ENCODE measurements around the gene FLNB. TPM values are rescaled to one million over a fixed set of nuclear protein-coding genes. Genes with fewer than 3 reads are reported as not detected.

The FLNB gene
- total and polyA plus RNA-seq, 9 of the 15 experiments (the other 6 are each of a cell fraction or from before 2014, with no cell fraction given), result 9.4 to 48.1 (median 25.6) TPM

DNA sequence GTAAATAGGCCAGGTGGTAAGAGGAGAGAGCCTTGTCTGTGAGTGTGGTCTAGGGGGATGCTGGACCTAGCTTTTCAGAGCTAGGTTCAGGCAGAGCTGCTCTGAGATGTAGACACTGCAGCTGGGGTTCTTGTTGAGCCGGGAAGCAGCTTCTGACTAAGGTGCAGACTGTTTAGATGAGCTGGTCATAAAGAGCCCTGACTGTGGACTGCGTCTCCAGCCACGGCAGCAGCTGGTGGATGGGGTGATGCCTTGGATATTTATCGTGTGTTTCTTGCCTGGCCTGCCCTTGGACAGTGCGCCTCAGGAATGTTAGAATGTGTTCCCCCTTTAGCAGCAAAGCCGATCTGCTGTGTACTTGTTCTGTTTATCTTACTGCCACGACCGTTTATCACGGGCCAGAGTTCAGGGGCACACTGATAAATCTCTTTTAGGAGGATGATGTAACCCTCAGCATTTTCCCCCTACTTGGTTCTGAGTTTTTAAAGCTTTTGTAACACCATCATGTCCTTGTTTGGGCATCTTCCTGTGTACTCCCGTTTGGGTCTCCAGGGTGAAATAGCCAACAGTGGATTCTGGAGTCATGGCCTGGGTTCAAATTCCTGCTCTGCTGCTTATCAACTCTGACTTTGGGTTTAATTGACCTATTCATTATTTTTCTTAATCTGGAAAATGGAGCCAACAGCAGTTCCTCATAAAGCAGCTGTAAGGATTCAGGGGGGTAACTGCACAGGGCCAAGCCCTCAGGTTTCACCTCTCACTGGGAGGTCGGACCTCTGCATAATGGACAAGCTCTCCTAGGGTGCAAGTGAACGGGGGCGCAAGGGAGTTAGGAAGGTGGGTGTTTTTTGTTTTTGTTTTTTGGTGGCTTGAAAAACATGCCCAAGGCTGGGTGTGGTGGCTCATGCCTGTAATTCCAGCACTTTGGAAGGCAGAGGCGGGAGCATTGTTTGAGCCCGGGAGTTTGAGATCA lies 51.4 kb downstream of the FLNB start (continued):
- TF ChIP-seq MBD1 (CRISPR knock-in tag; IDR thresholded peaks at IDR 0.05) (no peak), ZNF324 (CRISPR knock-in tag; IDR thresholded peaks at IDR 0.05) (no peak), PML (IDR thresholded peaks at IDR 0.05; ENCODE audit: low read length) (no peak), MCM7 (IDR thresholded peaks at IDR 0.05) (no peak), KDM1A (IDR thresholded peaks at IDR 0.05) (peak in 1 of 2 experiments; percentile 53; a peak in 2 of 4 replicates), NUFIP1 (IDR thresholded peaks at IDR 0.05; ENCODE audit: partially characterized antibody) (no peak), ZNF431 (CRISPR knock-in tag; IDR thresholded peaks at IDR 0.05) (no peak), CEBPG (CRISPR knock-in tag; IDR thresholded peaks at IDR 0.05) (peak; percentile 85), CEBPG (tag; conservative IDR thresholded peaks at IDR 0.05 in 1 of 2, IDR thresholded peaks at IDR 0.05 in 1 of 2) (peak; percentile 78 to 93), LCOR (CRISPR knock-in tag; IDR thresholded peaks at IDR 0.05) (0 out of 2 replicates have a peak, but pooled peaks have one; percentile 52), MYC (IDR thresholded peaks at IDR 0.05; ENCODE audit: low read depth, low read length) (peak; percentile 45; the same call in 1 of the 2 replicates), MYC (CRISPR knock-in tag; IDR thresholded peaks at IDR 0.05; ENCODE audit: borderline replicate concordance, low read depth) (no peak), ZBTB8A (IDR thresholded peaks at IDR 0.05; ENCODE audit: partially characterized antibody) (no peak), ZNF347 (CRISPR knock-in tag; IDR thresholded peaks at IDR 0.05; ENCODE audit: low read depth) (no peak), BHLHE40 (IDR thresholded peaks at IDR 0.05; ENCODE audit: low read length) (peak; percentile 80), RBFOX2 (IDR thresholded peaks at IDR 0.05; ENCODE audit: low read depth, low read length) (peak; percentile 65), MEF2D (tag; conservative IDR thresholded peaks at IDR 0.05; ENCODE audit: low read depth) (no peak), HDAC3 (IDR thresholded peaks at IDR 0.05; ENCODE audit: borderline replicate concordance, partially characterized antibody) (peak; percentile 40), NCOA2 (IDR thresholded peaks at IDR 0.05; ENCODE audit: partially characterized antibody in 2 of 2) (no peak), DMBX1 (CRISPR knock-in tag; IDR thresholded peaks at IDR 0.05; ENCODE audit: borderline replicate concordance) (peak; percentile 44; the same call in 1 of the 2 replicates), KDM5B (IDR thresholded peaks at IDR 0.05; ENCODE audit: insufficient replicate concordance, low read depth, low read length) (no peak), FOXK2 (conservative IDR thresholded peaks at IDR 0.05 in 1 of 2, IDR thresholded peaks at IDR 0.05 in 1 of 2; ENCODE audit: low read depth in 2 of 2) (peak in 1 of 2 experiments; percentile 38; a peak in 1 of 4 replicates), STAG1 (CRISPR knock-in tag; IDR thresholded peaks at IDR 0.05; ENCODE audit: borderline replicate concordance) (no peak), HMG20A (CRISPR knock-in tag; conservative IDR thresholded peaks at IDR 0.05) (no peak), TBP (optimal IDR thresholded peaks at IDR 0.05; ENCODE audit: low read depth, low read length) (no peak)
- TF ChIP-seq, protein P1, sequence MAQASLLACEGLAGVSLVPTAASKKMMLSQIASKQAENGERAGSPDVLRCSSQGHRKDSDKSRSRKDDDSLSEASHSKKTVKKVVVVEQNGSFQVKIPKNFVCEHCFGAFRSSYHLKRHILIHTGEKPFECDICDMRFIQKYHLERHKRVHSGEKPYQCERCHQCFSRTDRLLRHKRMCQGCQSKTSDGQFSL (CRISPR knock-in tag; IDR thresholded peaks at IDR 0.05), result no peak
- TF ChIP-seq, protein P1 (tag; IDR thresholded peaks at IDR 0.05), result no peak

All from K562 (cell line).